D341Med (cell line): ENCODE data around the gene ACOT13.
"Not testable (repeated sequence)": the region's sequence is repeated elsewhere in the genome, so short reads cannot be mapped to it uniquely, and the experiment has no call there.

ENCODE experiments used
- DNase-seq: peaks from one replicate; pipeline ENCODE4 v3.0.0; 2012; ENCODE audit warnings: low spot score

The ACOT13 gene

GRCh38 chr6:24662236-24662635 lies 4.6 kb upstream of the ACOT13 start:
- no peak for DNase-seq

DNA sequence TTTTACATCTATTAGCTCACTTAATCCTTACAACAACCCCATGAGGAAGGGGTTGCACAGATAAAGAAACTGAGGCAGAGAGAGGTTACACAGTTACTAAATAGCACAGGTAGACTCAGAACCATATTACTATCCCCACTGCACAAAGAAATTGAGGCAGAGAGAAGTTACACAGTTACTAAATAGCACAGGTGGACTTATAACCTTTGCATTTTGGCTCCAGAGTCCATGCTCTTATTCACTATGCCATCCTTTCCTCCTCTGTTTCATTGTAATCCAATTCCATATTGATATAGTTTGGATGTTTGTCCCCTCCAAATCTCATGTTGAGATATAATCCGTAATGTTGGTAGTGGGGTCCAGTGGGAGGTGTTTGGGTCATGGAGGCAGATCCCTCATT lies 3.7 kb upstream of the ACOT13 start:
- no peak for DNase-seq

- no peak for DNase-seq
Measured at GRCh38 chr6:24664046-24664987, 2.6 kb upstream of the ACOT13 start.

DNA sequence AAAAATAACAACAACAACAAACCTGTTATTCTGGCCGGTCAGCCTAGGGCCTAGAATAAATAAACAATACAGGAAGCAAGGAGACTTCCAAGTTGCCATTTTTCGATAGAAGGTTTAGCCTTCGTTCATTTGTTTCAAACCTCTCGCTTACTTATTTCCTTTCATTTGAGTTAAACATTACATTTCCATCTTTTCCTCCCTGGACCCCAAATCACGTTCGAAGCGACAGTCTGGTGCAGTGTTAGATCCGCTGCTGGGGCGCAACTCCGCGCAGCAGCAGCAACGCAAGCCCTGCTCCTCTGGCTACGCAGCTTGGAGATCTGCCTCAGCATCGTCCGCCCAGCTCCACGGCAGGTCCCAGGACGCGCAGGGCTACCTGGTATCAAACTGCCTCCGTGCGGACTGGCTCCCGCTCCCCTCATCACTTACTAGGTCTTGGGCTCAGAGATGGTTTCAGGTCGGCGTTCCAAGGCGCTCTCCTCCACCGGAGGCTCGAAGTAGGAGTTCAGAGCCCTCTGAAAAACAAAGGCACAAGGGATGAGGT lies 708 bp upstream of the ACOT13 start:
- peak; percentile 69 for DNase-seq

DNA sequence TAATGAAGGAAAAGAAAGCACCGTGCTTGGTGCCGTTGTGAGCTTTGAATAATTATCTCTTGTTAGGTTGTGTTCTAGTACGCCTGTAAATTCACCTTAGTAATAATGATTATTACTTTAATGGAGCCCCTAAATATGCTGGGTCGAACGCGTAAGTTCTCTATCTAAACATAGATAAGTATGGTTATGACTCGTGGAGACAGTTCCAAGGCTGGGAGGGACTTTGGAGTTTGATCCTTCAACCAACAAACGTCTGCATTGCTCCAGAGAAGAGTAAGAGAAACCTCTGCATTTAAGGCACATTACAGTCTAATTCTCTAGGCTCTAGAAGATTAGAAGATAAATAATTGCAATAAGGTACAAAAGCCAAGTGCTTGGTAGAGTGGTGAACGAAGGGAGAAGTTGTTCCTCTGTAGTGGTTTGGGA lies 514 bp downstream of the ACOT13 start:
- no peak for DNase-seq

DNA sequence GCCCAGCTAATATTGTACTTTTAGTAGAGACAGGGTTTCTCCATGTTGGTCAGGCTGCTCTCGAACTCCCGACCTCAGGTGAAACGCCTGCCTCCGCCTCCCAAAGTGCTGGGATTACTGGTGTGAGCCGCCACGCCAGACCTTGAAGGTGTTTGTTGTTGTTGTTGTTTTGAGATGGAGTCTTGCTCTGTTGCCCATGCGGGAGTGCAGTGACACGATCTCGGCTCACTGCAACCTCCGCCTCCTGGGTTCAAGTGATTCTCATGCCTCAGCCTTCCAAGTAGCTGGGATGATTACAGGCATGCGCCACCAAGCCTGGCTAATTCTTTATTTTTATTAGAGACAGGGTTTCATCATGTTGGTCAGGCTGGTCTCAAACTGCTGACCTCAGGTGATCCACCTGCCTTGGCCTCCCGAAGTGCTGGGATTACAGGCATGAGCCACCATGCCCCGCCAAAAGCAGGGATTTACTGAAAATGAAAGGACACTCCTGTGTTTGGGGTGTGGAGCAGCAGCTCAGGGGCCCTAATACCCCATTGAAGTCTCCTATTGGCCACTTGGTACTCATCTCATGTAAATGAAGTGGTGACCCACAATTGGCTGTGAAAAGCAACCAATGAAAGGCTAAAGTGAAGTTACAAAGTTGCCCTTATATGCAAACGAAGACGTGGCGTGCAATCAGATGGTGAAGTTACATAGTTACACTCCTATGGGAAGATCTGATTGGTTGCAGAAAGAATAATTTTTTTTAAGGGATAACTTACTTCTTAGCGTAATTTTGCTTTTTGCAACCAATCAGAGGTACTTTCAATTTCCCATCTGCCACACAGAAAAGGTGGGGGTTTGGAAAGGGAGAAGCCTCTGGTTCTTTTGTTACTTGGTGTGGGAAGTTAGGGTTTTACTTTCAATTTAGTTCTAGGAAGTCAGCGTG lies 1.5 kb downstream of the ACOT13 start:
- not testable (repeated sequence) for DNase-seq

- DNase-seq: no peak
Measured at GRCh38 chr6:24668997-24669361, 2.1 kb downstream of the ACOT13 start.

DNA sequence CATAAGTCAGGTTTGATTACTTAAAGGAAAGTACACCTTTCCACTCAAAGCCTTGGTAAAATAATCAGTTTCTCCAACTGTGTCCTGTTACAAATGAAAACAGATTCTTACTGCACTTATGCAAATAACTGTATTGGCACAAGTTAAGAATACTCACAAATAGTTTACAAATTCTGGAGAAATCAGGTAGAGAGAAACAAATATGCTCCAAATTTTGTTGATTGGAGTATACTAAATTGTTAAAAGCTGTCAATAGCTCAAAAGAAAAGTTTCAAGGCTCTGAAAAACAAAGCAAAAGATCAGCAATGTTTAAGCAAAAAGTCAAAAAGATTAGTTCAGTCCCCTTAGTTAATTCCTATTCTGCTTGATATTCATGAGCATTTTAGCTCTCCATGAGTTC lies 3.6 kb downstream of the ACOT13 start:
- DNase-seq: not testable (repeated sequence)

- not testable (repeated sequence) for DNase-seq
Measured at GRCh38 chr6:24671077-24671476, 4.2 kb downstream of the ACOT13 start.

GRCh38 chr6:24672620-24673182 lies 5.8 kb downstream of the ACOT13 start:
- DNase-seq: no peak

GRCh38 chr6:24673625-24674024 lies 6.7 kb downstream of the ACOT13 start:
- DNase-seq: no peak

- DNase-seq: not testable (repeated sequence)
Measured at GRCh38 chr6:24678792-24679352, 12.0 kb downstream of the ACOT13 start.

- no peak for DNase-seq
Measured at GRCh38 chr6:24680582-24680981, 13.7 kb downstream of the ACOT13 start.

DNA sequence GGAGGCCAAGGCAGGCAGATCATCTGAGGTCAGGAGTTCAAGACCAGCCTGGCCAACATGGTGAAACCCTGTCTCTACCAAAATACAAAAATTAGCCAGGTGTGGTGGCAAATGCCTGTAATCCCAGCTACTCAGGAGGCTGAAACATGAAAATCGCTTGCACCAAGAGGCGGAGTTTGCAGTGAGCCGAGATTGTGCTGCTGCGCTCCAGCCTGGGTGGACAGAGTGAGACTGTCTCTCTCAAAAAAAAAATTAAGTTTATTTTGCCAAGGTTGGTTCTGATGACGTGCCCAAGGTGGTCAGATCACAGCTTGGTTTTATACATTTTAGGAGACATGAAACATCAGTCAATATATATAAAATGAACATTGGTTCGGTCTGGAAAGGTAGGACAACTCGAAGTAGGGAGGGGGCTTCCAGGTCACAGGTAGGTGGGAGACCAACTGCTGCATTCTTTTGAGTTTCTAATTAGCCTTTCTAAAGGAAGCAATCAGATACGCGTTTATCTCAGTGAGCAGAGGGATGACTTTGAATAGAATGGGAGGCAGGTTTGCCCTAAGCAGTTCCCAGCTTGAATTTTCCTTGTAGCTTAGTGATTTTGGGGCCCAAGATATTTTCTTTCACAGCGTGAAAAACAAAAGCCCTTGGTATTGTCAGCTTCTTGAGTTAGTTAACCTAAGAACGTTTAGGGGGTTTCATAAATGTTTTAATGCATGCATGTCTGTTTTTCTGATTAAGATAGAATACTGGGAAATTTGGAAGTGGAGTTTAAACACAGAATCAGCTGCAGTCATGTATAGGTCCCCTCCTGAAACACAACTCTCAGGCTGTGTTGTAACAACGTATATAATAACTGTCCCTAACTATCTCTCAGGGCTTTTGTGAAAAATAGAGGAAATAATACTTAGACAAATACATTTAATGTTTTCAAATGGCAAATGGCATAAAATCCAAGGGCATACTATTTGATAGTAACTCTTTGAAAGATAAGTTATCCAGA lies 16.7 kb downstream of the ACOT13 start:
- no peak for DNase-seq

DNA sequence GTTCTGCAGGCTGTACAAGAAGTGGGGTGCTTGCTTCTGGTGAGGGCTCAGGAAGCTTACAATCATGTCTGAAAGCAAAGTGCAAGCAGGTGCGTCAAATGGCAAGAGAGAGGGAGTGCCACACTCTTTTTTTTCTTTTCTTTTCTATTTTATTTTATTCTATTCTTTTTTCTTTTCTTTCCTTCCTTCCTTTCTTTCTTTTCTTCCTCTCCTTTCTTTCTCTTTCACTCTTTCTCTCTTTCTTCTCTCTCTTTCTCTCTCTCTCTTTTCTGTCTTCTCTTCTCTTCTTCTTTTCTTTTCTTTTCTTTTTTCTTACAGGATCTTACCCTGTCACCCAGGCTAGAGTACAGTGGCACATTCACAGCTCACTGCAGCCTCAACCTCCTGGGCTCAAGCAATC lies 19.5 kb downstream of the ACOT13 start:
- no peak for DNase-seq

GRCh38 chr6:24686946-24687345 lies 20.1 kb downstream of the ACOT13 start:
- no peak for DNase-seq

- DNase-seq: no peak
Measured at GRCh38 chr6:24689964-24690363, 23.1 kb downstream of the ACOT13 start.

DNA sequence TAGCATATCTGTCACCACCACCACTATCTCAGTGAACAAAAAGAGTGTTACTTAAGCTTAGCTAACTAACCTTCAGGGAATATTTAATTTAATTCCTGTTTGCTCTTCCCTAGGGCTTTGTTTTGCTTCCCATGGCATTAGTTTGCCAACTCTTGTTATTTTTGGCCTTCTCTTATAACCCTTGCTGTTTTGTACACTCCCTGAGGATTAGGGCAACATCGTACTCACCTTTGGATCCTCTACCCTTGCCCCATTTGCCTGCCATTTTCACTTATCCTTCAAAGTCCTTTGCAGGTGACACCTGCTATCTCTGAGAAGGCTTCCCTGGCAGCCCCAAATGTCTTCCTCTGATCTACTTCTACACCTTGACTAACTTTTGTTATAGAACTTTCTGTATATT lies 23.7 kb downstream of the ACOT13 start:
- no peak for DNase-seq

- no peak for DNase-seq
Measured at GRCh38 chr6:24691550-24691949, 24.7 kb downstream of the ACOT13 start.

DNA sequence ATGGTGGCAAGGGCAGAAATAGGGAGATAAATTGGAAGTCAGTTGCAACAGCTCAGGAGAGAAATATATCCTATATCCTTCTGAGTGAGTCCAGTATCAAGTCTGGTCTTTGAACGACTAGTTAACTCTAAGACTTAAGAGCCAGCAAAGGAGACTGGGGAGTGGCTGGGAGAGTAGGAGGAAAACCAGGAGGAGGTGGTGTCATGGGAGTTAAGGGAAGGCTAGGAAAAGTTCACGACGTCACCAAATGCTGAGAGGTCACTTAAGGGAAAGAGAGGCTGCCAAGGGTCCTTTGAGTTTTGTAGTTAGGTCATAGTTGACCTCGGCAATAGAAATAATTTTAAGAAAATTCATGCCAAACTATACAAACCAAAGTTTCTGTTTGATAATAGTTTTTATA lies 25.1 kb downstream of the ACOT13 start:
- DNase-seq: no peak

GRCh38 chr6:24692415-24692814 lies 25.5 kb downstream of the ACOT13 start:
- DNase-seq: no peak
